ENCODE data around the gene AP3D1.
A peak's percentile ranks its signal among the peaks of the same experiment; 100 is the strongest.

The AP3D1 gene

DNA sequence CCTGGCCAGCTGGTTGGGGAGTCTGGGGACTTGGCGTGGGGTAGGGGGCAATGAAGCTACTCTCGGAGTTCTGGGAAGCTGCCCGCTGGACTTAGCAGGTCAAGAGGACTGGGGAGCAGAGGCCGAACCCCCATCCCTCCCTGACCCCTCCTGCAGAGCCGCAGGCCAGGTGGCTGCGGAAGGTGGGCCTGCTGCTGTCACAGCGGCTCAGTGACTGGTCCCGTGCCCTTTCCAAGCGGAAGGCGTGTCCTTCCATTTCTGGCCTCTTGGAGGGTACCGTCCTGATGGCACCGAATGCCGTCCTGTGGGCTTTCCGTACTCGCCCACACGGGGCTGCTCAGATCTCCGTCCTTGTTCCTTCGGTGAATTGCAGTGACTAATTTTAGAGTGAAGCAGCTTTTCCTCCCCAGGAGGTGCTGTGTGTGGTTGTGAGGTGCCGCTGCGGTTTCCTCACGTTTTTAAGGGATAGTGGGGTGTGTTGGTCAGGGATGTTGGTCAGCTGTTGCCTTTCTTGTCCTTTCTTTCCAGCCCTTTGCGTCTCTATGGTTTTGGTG, 33.1 kb upstream of the AP3D1 start:
- DNase-seq (ENCODE audit: extremely low read depth in 1 of 2, low read depth in 1 of 2): no peak

DNA sequence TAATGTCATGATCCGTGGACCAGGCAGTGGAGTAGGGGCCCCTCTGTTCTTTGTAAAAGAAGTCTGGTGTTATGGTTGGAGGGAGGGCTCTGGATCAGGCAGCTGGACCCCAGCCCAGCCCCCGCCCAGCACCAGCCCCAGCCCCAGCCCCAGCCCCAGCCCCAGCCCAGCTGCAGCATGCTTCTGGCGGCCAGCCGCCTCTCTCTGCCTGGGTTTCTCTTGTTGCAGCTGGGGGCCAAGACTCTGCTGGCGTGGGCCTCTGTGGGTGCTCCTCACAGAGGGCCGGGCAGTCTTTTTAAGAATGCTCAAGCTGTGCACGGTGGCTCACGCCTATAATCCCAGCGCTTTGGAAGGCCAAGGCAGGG, 30.2 kb upstream of the AP3D1 start:
- DNase-seq (ENCODE audit: extremely low read depth in 1 of 2, low read depth in 1 of 2): no peak

DNA sequence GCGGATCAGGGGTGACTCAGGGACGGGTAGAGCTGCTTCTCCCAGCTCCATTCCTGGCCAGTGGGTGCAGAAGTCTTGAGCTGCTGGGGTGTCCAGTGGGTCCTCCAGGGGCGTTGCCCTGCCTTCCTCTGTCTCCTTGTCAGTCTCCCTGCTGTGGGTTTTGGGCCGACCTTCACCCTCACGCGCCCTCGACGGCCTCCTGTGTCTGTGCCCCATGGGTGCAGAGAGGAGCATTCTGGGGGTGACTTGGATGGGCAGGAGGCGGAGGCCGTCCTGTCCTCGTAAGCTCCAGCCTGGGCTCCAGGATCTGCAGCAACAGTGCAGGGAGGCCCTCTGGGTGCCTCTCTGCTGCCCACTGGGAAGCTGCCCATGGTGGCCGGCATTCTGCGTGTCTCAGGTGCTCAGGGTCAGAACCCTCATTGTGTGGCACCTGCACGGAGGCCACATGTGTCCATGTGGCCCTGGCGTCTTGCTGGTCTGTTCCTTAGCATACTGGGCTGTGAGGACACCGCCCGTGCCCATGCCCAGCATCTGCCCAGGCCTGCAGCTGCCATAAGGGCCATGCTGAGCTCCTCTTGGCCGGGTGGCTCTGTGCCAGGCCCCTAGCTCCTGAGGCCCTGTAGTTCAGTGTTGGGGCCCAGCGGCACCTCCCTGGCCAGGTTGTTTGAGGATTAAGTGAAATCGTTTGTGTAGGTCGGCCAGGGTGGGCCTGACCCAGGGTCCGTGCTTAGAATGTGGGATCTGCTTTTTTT, 29.7 kb upstream of the AP3D1 start:
- no peak for DNase-seq (ENCODE audit: extremely low read depth in 1 of 2, low read depth in 1 of 2)

DNA sequence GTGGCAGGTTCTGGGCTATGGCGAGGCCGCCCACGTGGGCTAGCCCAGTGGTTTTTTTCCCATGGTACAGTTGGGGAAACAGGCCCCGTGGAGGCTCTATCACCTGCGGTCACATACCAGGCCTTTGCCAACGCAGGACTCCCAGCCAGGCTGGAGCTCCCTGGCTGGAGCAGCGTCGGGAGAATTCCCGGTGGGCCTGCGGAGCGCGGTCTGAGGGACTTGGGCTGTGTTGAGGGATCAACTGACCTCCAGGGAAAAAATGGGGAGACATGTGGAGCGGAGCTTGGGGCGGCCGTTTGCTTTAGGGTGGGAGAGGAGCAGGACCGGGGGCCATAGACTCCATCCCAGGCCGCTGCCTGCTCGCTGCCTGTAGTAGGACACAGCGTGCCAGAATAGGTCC, 28.7 kb upstream of the AP3D1 start:
- no peak for DNase-seq (ENCODE audit: extremely low read depth in 1 of 2, low read depth in 1 of 2)

DNA sequence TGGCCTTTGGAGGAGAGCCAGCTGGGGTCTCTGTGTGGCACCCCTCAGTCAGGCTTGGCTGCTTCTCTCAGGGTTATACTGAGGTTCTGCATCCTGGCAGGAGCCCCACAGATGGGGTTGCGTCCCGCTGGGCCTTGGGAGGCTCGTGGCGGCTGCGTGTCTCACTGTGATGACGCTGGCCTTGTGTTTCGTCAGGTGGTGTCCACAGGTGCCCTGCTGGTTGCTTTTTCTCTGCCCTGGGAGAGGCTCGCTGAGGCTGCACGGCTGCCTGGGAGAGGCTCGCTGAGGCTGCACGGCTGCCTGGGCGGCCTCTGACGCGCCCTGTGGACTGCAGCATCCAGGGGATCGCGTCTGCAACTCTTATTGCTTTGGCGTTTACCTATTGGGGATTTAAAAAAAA, 27.7 kb upstream of the AP3D1 start:
- DNase-seq (ENCODE audit: extremely low read depth in 1 of 2, low read depth in 1 of 2): no peak

DNA sequence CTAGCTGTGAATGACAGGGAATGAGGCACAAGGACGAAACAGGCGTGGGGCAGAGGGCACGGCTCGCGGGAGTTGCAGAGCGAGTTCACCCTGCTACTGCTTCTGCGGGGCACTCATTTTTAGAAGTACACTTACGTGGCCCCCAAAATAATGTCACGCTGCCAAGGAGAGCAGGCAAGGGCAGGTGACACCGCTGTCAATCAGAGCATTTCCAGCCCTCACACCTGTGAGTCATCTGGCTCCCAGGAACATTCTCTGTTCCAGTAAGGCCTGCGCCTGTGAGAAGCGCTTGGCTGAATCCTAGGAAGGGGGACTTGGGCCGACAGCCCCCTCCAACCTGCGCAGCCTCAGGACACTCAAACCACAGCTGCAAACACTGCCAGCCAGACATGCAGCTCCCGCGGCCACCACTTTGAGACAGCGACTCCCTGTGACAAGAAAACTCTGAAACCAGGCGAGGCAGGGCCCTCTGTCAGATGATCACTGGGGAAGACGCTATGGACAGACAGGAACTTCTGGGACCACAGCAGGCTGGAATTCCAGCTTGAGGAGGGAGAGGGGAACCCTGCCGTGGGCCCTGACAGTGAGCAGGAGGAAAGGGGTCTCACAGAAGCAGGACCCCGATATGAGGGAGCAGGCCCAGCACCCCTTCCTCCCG, 25.1 kb upstream of the AP3D1 start:
- DNase-seq (ENCODE audit: extremely low read depth in 1 of 2, low read depth in 1 of 2): no peak

DNA sequence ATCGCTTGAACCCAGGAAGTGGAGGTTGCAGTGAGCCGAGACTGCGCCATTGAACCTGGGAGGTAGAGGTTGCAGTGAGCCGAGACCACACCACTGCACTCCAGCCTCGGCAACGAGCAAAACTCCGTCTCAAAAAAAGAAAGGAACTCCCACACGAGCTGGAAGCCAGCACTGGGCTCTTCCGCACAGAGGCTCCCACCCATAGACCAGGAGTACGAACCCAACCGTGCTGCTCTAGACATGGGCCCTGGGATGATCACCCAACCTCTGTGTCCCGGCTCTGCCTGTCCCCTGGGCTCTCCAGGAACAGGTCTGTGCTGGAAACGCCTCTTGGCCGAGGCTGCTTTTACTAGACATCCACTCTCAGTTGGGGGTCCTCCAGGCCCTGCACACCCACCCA, 24.4 kb upstream of the AP3D1 start:
- no peak for DNase-seq (ENCODE audit: extremely low read depth in 1 of 2, low read depth in 1 of 2)

DNA sequence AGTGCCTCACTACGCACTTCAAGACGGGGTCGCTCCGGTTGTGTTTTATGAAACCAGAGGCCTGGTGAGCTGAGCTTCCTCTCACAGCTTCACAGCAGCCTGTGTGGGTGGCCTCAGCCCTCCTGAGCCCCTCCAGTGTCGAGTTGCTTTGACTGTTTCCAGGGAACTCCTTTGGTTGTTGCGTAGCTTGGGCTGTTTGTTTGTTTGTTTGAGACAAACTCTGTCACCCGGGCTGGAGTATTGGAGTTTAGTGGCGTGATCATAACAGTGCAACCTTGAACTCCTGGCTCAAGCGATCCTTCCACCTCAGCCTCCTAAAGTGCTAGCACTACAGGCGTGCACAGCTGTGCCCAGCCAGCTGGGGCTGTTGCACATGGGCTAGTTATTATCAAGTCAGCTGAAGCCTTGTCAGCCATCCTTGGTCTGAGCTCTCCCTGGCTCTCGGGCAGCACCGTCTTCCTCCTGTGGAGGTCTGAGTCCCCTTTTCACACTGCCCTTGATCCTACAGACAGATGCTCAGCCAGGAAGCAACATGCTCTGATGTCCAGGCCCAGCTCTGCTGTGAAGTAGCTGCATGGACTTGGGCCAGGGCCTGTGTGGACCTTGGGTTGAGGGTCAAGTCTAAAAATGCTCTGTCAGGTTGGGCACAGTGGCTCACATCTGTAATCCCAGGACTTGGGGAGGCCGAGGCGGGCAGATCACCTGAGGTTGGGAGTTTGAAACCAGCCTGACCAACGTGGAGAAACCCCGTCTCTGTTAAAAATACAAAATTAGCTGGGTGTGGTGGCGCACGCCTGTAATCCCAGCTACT, 22.6 kb upstream of the AP3D1 start:
- no peak for DNase-seq (ENCODE audit: extremely low read depth in 1 of 2, low read depth in 1 of 2)

DNA sequence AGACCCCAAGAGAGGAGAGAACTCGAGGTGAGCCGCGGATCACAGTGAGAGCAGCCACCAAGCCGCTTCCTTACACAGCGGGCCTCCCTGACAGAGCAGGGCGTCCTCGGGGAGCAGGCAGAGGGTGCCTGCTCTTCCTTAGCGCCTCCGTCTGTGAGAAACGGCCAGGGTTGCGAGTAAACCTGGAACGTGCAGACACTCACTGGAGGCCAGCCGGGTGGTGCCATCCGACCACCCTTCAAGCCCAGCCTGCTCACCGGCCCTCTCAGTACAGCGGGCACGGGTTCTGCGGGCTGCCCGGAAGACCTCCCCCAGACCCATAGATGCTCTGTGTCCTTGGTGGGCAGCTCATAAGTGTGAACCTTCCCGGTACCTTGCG, 22.0 kb upstream of the AP3D1 start:
- DNase-seq (ENCODE audit: extremely low read depth in 1 of 2, low read depth in 1 of 2): no peak

DNA sequence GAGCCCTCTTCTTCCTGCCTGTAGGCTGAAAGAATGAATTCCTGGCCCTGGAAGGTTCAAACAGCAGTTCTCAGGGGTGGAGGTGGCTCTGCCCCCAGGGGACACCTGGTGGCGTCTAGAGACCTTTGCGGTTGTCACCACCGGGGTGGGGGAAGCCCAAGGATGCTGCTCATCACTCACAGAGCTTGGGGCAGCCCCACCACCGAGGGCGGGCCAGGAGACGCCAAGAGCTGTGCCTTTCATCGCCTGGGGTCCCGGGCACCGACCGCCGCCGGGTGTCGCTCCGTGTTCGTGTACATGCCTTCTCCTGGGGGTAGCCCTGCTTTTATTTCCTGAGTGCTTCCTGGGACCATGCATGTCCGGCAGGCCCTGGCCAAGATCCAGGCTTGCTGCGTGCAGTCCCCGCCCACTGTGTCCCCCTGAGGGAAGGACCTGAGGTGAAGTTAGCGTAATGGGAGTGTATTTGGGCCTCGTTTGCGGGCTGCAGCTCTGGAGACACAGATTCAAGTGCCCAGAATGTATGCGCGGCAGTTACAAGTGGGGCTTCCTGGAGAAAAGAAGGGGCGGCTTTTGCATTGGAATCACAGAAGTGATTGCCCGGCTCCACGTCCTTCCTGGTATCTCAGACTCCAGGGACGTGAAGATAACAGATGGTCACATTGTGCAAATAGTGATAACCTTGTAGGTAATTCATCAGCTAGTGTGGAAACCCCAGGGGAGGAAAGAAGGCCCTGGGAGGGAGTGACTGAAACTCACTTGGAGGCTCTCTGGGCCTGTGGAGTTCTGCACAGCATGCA, 20.2 kb upstream of the AP3D1 start:
- peak; percentile 75 to 84 for DNase-seq (ENCODE audit: extremely low read depth in 1 of 2, low read depth in 1 of 2)

DNA sequence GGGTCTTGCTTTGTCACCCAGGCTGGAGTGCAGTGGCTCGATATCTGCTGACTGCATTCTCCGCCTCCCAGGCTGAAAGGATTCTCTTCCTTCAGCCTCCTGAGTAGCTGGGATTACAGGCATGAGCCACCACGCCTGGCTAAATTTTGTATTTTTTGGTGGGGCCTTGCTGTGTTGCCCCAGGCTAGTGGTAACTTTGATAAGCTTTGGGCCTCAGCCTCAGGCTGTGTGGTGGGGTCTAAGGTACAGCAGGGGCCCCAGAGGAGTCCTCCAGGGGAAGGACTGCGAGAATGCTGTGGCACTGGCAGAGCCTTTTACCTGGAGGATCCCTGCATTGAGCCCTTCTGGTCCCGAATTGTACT, 19.6 kb upstream of the AP3D1 start:
- no peak for DNase-seq (ENCODE audit: extremely low read depth in 1 of 2, low read depth in 1 of 2)

DNA sequence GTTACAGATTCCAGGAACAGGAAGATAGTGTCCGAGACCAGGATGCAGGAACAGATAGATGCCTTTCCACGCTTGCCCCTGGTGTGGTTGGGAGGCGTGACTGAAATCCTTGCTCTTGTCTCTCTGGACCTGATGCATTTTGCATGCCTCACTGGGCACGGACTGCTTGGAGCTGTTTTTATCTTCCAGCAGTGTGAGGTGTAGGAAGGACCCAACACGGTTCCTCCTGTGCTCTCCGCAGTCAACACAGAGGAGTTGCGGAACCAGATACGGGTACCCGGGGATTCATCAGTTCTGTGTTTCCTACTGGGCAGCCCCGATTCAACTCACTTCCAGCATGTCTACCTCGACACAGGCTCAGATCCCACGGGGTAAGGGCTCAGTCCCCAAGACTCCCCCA, 18.9 kb upstream of the AP3D1 start:
- no peak for DNase-seq (ENCODE audit: extremely low read depth in 1 of 2, low read depth in 1 of 2)

DNA sequence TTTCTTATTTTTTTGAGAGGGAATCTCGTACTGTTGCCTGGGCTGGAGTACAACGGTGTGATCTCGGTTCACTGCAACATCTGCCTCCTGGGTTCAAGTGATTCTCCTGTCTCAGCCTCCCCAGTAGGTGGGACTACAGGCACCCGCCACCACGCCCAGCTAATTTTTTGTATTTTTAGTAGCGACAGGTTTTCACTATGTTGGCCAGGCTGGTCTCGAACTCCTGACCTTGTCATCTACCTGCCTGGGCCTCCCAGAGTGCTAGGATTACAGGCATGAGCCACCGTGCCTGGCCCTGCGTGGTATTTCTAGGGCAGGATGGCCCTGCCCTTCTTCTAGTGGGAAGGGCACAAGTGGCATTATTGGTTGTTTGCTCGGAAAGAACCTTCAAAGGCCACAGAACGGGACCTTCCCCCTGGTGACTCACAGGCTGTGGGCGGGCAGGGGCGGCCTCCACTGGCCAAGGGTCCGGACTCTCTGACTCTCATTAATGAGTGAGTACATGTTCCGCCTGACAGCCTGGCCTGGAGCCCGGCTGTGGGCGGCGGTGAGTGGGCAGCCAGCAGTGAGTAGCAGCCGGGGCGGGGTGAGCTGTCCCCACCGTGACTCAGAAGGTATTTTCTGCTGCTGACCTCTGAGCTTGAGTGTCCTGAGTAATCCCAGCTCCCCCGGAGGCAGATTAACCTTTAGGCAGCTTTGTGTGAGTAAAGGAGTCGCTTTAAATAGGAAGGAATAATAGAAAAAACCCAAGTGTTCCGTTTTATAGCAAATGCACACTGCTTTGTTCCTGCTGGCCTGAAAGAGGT, 17.5 kb upstream of the AP3D1 start:
- DNase-seq (ENCODE audit: extremely low read depth in 1 of 2, low read depth in 1 of 2): peak; percentile 78 to 84

DNA sequence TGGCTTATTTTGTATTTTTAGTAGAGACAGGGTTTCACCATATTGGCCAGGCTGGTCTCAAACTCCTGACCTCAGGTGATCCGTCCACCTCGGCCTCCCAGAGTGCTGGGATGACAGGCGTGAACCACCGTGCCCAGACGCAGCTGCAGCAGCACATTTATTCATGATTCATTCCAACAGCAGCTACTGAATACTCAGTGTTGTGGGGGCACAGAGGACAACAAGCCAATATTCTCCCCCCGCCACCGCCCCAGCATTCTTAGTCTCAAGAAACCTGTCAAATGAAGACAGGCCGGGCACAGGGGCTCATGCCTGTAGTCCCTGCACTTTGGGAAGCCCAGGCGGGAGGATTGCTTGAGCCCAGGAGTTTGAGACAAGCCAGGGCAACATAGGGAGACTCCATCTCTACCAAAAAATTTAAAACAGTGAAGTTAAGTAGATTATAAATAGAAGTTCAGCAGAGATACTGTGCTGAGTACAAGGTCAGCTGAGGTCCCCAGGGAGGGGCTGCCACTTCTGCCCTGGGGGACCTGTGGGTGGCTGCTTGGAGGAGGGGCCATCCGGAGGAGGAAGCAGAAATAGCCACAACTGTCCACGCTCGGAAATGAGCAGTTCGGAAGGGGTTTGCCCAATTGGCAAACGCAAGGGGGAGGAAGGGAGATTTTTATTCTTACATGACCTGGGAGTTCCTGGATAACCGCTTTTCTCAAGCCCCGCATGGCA, 16.7 kb upstream of the AP3D1 start:
- DNase-seq (ENCODE audit: extremely low read depth in 1 of 2, low read depth in 1 of 2): no peak

DNA sequence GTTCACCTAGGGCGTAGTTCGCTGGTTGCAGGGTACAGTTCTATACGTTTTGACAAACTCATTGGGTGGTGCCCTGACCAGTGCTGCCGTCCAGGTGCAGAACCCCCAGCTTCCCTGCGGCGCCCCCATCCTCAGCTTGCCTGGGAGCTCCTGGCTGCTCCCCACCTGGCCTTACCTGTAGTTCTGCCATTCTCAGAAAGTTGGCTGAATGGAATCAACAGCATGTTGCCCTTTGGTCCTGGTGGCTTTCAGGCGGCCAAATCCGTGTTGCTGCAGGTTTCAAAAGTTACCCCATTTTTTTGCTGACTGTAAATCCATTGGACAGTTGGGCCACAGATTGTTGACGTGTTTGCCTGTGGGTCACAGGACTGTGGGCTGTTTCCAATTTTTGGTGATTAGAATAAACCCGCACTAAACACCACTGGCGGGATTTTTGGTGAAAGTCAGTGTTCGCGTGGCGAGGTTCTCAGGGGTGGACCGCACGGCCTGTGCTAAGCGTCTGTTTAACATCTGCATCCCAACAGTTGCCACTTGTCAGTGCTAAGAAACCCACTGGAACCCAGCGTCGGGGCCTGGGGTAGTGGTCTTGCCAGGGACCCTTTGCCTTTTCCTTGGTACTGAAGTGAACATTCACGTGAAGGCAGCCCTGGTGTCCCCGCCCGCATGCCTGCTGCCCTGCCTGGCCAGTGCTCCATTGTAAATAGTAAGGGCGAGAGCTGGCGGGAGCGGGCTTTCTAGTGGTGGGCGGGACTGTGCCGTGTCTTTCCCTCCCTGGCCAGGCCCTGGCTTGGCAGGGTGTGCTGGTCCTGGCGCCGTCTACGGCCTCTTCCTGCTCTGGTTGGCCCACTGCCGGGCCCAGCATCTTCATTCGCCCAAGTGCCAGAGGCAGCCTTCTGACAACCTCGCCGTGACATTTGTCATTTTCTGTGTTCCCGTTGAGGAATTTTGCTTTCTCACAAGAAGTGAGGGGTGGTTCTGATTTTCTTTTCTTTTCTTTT, 15.7 kb upstream of the AP3D1 start:
- DNase-seq (ENCODE audit: extremely low read depth in 1 of 2, low read depth in 1 of 2): no peak

DNA sequence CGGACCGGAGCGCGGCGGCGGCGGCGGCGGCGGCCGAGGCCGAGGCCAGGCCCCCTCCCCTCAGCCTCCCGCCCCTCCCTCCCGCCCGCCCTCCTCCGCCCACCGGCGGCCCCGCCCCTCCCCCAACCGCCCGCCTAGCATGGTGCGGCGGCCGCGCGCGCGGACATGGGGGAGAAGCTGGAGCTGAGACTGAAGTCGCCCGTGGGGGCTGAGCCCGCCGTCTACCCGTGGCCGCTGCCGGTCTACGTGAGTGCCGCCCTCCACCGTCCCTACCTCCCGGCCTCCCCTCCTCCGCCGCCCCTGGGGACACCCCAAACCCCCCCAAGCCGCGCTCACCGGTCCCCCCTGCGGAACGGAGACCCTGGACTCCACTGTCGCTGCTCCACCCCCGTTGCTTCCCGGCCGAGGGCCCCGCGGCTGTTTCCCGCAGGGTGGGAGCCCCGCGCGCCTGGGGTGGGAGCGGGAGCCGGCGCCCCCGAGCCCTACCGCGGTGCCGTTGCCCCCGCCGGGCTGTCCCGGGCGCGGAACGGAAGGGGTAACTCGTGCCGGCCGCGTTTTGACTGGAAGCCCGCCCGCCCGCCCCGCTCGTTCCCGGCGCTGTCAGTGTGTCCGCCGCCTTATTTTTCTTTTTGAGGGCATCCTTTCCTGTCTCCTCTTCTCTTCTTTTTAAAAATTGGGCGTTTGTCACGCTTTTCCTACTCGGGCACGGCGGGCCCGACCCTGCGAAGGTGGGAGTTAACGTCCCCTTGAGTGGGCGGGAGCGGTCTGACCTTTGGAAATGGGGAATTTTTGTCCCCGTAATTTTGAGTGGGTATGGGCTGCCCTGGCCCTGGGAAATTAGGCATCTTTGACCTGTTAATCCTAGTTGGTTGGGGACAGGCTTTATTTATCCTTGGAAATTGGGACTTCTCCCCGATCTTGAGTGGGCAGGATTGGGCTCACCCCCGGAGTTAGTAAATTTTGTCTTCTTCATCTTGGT, 12.9 kb upstream of the AP3D1 start:
- no peak for DNase-seq (ENCODE audit: extremely low read depth in 1 of 2, low read depth in 1 of 2)

DNA sequence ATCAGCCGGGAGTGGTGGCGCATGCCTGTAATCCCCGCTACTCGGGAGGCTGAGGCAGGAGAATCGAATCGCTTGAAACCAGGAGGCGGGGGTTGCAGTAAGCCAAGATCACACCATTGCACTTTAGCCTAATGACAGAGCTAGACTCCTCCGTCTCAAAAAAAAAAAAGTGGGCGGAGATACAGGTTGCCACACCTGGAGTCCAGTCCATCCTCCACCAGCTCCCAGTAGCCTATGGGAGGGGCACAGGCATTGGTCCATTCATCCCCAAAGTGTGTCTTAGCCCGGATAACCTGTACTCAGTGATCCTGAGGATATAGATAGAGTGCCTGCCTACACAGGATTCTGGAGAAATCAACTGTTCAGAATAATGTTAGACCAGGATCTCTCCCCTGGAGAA, 9.0 kb upstream of the AP3D1 start:
- no peak for DNase-seq (ENCODE audit: extremely low read depth in 1 of 2, low read depth in 1 of 2)

All from stimulated activated CD8-positive, alpha-beta memory T cell treated with anti-CD3 and anti-CD28 coated beads, Interleukin-7, amount 100 ng/mL, for 48 hours (primary cell).